Osteoblast (primary cell): ENCODE data around the gene CDH16. TPM values are rescaled to one million over a fixed set of nuclear protein-coding genes. Genes with fewer than 3 reads are reported as not detected.
"Not testable (repeated sequence)": the region's sequence is repeated elsewhere in the genome, so short reads cannot be mapped to it uniquely, and the experiment has no call there.

Experiments used
- DNase-seq: peaks from one replicate; pipeline ENCODE4 v3.0.0; 2011; ENCODE audit warnings: low spot score, mixed read lengths; ENCODE audit not compliant: insufficient read length; ENCODE audit errors: missing footprints
- H2AFZ ChIP-seq: 2 replicates; pipeline ENCODE4 v1.6.0; 2011; ENCODE audit warnings: mild to moderate bottlenecking, low read length
- H3K27ac ChIP-seq: 2 replicates; pipeline ENCODE4 v1.5.1; 2011; ENCODE audit warnings: mild to moderate bottlenecking, low read depth, low read length, moderate library complexity
- H3K27me3 ChIP-seq: 2 replicates; pipeline ENCODE4 v1.6.0; 2012; ENCODE audit warnings: mild to moderate bottlenecking, control low read depth, inconsistent platforms, low read length, moderate library complexity; ENCODE audit not compliant: insufficient read depth
- H3K36me3 ChIP-seq: 2 replicates; pipeline ENCODE4 v1.5.1; 2011; ENCODE audit warnings: mild to moderate bottlenecking, low read length, control low read depth, moderate library complexity; ENCODE audit not compliant: insufficient read depth
- H3K4me1 ChIP-seq: 2 replicates; pipeline ENCODE4 v1.5.1; 2011; ENCODE audit warnings: mild to moderate bottlenecking, low read length, control low read depth, moderate library complexity; ENCODE audit not compliant: insufficient read depth
- H3K4me2 ChIP-seq: 2 replicates; pipeline ENCODE4 v1.6.0; 2011; ENCODE audit warnings: mild to moderate bottlenecking, low read length; ENCODE audit not compliant: insufficient read depth
- H3K4me3 ChIP-seq: fragments of 200-600 bp; sonication (generic); 3 replicates; pipeline ENCODE4 v1.5.1; 2012; ENCODE audit warnings: mild to moderate bottlenecking, low read length, inconsistent platforms; ENCODE audit not compliant: insufficient read depth
- H3K79me2 ChIP-seq: 2 replicates; pipeline ENCODE4 v1.6.0; 2012; ENCODE audit warnings: mild to moderate bottlenecking, low read length, control low read depth, inconsistent platforms; ENCODE audit not compliant: insufficient read depth
- H3K9me3 ChIP-seq: 2 replicates; pipeline ENCODE4 v1.5.1; 2011; ENCODE audit warnings: low read depth, low read length, control low read depth
- H4K20me1 ChIP-seq: 2 replicates; pipeline ENCODE4 v1.6.0; 2012; ENCODE audit warnings: mild to moderate bottlenecking, low read length, control low read depth; ENCODE audit not compliant: insufficient read depth
- CTCF ChIP-seq: IDR thresholded peaks from 2 replicates; pipeline ENCODE4 v1.5.1; 2011; ENCODE audit warnings: mild to moderate bottlenecking, low read depth, low read length, moderate library complexity; ENCODE audit errors: extremely low read depth
- total RNA-seq: library from RNA; depleted of rRNA; stranded (reverse); fragments of >200 nt; gene quantifications from 2 replicates; pipeline ENCODE4 v1.2.3, GENCODE V29; 2012

CDH16 gene
- total RNA-seq, 1 donor, result not detected

GRCh38 chr16:66898207-66898606 lies 20.5 kb downstream of the CDH16 start:
- no peak for TF ChIP-seq CTCF
- Histone ChIP-seq H3K27ac (no peak overlapping the region), H2AFZ (no peak overlapping the region), H3K9me3 (no peaks in the 10 kb centered on the region), H3K4me3 (no peak overlapping the region), H4K20me1 (peaks cover 4% of the 10 kb centered on the region), H3K4me2 (no peak overlapping the region), H3K36me3 (no peaks in the 10 kb centered on the region), H3K27me3 (no peaks in the 10 kb centered on the region), H3K79me2 (no peaks in the 10 kb centered on the region), H3K4me1 (peaks cover 32% of the 10 kb centered on the region)
- peak; percentile 76 for DNase-seq

GRCh38 chr16:66896682-66897081 lies 22.0 kb downstream of the CDH16 start:
- H4K20me1 ChIP-seq, H3K9me3 ChIP-seq, H3K27ac ChIP-seq, H3K4me3 ChIP-seq, H2AFZ ChIP-seq, H3K27me3 ChIP-seq, H3K36me3 ChIP-seq, H3K4me2 ChIP-seq, DNase-seq, H3K79me2 ChIP-seq: not testable (repeated sequence)
- peaks cover 32% of the 10 kb centered on the region for H3K4me1 ChIP-seq

GRCh38 chr16:66895999-66896398 lies 22.7 kb downstream of the CDH16 start:
- H3K4me3 ChIP-seq, result no peak overlapping the region
- peaks cover 4% of the 10 kb centered on the region for H4K20me1 ChIP-seq
- H3K36me3 ChIP-seq, result peaks cover 4% of the 10 kb centered on the region
- H3K79me2 ChIP-seq, result no peaks in the 10 kb centered on the region
- no peak overlapping the region for H2AFZ ChIP-seq
- H3K4me2 ChIP-seq, result no peak overlapping the region
- no peaks in the 10 kb centered on the region for H3K9me3 ChIP-seq
- no peaks in the 10 kb centered on the region for H3K27me3 ChIP-seq
- DNase-seq, result no peak
- H3K4me1 ChIP-seq, result peaks cover 28% of the 10 kb centered on the region
- no peak overlapping the region for H3K27ac ChIP-seq
- no peak for TF ChIP-seq CTCF

GRCh38 chr16:66895689-66895979 lies 23.1 kb downstream of the CDH16 start:
- peaks cover 24% of the 10 kb centered on the region for H3K4me1 ChIP-seq
- H3K4me2 ChIP-seq, result no peak overlapping the region
- no peaks in the 10 kb centered on the region for H3K9me3 ChIP-seq
- H3K27me3 ChIP-seq, result no peaks in the 10 kb centered on the region
- H3K27ac ChIP-seq, result no peak overlapping the region
- H3K4me3 ChIP-seq, result no peak overlapping the region
- no peak for DNase-seq
- TF ChIP-seq CTCF, result no peak
- no peak overlapping the region for H2AFZ ChIP-seq
- peaks cover 4% of the 10 kb centered on the region for H3K36me3 ChIP-seq
- peaks cover 4% of the 10 kb centered on the region for H4K20me1 ChIP-seq
- no peaks in the 10 kb centered on the region for H3K79me2 ChIP-seq
